CD4-positive, alpha-beta T cell treated with Interleukin-21 for 1 hour (primary cell): ENCODE results near the gene RASA1.
A peak's percentile ranks its signal among the peaks of the same experiment; 100 is the strongest.
"Not testable (repeated sequence)": the region's sequence is repeated elsewhere in the genome, so short reads cannot be mapped to it uniquely, and the experiment has no call there.

Experiments
- DNase-seq: peaks from one replicate; pipeline ENCODE4 v3.0.0-alpha.2; 2020

Gene RASA1

GRCh38 chr5:87267574-87268125 lies at the start of gene RASA1:
RASA1 (plus strand) TSS chr5:87267883; CDS start chr5:87268452, 569 bp downstream.
- DNase-seq, result peak; percentile 85

- no peak for DNase-seq
Measured at GRCh38 chr5:87229780-87230179, 37.9 kb upstream of the RASA1 start.

DNA sequence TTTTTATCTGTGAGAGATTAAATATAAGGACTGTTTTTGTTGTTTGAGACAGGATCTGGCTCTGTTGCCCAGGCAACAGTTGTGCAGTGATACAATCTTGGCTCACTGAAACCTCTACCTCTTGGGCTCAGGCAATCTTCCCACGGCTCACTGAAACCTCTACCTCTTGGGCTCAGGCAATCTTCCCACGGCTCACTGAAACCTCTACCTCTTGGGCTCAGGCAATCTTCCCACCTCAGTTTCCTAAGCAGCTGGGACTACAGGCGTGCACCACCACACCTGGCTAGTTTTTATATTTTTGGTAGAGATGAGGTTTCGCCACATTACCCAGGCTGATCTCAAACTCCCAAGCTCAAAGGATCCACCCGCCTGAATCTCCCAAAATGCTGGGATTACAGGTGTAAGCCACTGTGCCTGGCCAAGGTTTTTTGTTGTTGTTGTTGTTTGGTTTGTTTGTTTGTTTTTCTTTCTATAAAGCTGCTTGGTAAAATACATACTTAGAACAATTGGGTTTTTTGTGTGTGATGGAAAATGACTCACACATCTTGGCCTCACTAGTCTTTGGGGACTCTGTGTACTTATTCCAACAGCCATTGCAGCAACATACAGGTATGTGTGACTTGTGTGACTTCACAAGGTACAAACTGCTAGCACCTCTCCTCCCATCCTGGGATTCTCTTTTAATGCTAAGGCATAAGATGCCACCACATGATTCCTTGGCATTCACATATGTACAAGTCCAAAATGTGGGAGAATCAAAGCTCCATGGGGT lies 36.5 kb upstream of the RASA1 start:
- peak; percentile 22 for DNase-seq

GRCh38 chr5:87233143-87233542 lies 34.5 kb upstream of the RASA1 start:
- no peak for DNase-seq

GRCh38 chr5:87241555-87241954 lies 26.1 kb upstream of the RASA1 start:
- no peak for DNase-seq

DNA sequence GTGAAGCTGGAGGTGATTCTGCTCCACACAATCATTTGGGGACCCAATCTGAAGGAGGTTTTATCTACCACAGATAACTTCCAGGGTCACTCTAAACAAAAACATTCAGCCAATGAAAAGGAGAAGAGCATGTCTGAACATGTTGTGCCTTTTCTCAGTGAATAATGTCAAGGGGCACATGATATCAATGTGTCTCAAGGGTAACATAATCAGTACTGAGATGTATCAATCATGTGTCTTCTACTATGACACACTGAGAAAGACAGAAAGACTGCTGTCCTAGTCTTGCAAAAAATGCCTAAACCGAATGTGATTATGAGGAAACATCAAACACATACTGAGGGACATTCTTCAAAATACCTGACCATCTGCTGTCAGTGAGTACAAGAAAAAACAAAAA lies 25.4 kb upstream of the RASA1 start:
- no peak for DNase-seq

- DNase-seq, result no peak
Measured at GRCh38 chr5:87243161-87243844, 24.4 kb upstream of the RASA1 start.

GRCh38 chr5:87245451-87245850 lies 22.2 kb upstream of the RASA1 start:
- no peak for DNase-seq

GRCh38 chr5:87246061-87246460 lies 21.6 kb upstream of the RASA1 start:
- DNase-seq, result no peak

DNA sequence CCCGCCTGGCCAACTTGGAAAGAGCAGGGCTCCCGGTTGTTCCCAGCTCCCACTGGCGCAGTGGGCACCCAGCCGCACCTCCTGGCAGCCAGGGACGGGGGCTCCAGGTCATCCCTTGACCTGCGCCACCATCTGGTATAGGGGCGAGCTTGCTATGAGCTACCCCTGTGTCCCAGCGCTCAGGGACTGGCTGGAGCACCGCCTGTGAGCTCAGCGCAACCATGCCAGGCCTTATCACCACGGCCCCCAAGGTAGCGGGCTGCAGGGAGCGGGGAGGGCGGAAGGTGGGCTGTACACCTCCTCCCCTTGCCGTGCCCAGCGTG lies 15.4 kb upstream of the RASA1 start:
- no peak for DNase-seq

DNA sequence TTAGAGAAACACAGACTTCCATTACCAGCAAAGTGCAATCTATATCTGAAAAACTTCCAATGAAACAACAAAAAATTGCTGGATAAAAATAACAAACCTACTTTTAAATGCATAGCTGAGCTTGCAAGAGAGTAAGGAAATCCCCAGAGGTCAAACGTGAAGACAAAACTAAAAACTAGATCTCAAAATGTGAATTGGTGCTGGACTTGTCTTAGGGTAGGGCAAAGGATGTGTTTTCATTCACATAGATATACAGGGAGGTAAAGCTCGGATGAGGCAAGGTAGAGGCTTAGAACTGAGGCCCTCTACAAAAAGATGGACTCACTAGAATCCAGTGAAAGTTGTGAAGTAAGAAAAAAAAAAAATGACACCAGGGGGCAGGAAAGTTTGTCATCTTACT lies 13.6 kb upstream of the RASA1 start:
- DNase-seq, result no peak

- DNase-seq, result no peak
Measured at GRCh38 chr5:87258507-87258906, 9.2 kb upstream of the RASA1 start.

DNA sequence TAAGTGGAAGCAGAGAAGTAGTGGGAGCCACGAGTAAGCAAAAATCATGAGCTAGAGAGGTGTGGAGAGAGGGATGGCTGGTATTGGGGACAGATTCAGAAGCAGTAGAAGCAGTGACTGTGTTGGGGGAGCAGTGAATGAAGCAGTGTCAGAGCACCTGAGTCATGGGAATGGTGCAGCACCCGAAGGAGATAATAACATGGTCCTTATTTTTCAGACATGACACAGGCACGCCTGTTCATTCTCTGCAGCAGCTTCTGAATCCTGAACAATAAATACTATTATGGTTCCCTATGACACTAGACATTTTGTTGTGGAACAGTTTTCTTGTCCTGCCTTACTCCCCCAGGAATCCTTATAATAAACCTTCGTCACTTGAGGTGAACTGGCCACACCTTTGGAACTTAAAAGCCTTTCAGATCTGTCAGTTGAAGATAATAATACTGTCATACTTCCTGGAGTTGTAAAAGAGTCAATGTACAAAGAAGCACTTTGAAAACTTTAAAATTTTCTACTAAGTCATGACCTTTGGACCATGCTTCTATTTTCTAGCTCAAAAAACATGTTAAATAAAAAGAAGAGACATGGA lies 7.0 kb upstream of the RASA1 start:
- no peak for DNase-seq

DNA sequence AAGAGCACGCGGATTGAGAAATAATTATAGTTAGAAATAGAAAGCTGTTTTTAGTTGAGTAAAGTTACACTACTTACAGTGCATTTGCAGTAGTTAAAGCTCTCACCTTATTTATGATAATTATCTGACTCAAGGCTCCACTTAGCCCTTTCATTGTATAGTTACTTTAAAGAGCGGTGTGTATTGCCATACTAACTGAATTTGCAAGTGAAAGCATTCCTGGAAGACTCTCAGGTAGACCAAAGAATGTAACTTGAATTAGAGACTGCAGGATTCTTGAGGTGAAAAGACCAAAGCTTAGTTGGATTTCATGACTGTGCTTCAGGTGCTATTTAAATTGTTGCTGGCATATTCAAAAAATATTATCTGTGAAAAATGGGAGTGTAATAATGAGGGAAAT lies 4.2 kb upstream of the RASA1 start:
- DNase-seq, result no peak

GRCh38 chr5:87266914-87267573 lies 639 bp upstream of the RASA1 start:
- DNase-seq, result no peak

- no peak for DNase-seq
Measured at GRCh38 chr5:87268126-87268969, 665 bp downstream of the RASA1 start.

- DNase-seq, result no peak
Measured at GRCh38 chr5:87268970-87269377, 1.3 kb downstream of the RASA1 start.

DNA sequence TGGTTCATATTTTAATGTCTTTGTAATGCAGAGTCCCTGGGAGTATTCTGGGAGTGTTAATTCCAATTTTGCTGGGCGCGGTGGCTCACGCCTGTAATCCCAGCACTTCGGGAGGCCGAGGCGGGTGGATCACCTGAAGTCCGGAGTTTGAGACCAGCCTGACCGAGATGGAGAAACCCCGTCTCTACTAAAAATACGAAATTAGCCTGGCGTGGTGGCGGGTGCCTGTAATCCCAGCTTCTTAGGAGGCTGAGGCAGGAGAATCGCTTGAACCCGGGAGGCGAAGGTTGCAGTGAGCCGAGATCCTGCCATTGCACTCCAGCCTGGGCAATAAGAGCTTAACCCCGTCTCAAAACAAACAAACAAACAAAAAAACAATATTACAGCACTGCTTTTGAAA lies 3.2 kb downstream of the RASA1 start:
- DNase-seq, result not testable (repeated sequence)

DNA sequence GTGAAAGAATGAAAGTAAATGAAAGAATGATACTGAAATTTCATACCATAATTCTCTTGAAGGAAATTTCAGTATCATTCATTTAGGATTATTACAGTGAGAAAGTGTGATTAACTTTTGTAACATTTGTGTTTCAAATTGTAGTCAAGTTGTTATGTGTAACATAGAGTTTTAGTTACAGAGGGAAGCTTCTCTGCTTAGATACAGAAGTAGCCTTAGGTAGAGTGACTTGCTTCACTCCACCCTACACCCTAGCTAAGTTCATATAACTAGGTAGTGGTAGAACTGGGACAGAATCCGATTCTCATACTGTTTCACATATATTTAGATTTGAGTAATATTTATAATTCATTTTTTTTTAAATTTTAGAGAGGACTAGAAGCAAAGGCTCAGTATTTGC lies 9.0 kb downstream of the RASA1 start:
- DNase-seq, result no peak

DNA sequence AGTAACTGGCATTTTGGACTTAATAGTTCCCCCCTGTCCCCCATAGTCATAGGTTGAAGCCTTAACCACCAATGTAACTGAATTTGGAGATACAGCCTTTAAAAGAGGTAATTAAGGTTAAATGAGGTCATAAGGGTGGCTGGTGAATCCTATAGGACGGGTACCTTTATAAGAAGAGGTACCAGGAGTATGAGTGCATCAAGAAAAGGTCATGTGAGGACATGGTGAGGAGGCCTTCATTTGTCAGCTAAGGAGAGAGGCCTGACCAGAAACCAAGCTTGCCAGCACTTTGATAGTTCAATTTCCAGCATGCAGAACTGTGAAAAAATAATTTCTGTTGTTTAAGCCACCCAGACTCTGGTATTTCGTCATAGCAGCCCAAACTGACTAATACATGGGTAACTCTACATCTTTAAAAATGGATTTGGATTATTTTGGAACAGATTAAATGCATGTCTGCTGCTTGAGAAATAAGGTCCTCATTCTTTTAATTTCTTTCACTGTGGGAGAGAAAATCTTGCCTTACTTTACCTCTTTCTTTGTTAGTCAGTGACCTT lies 9.7 kb downstream of the RASA1 start:
- no peak for DNase-seq

DNA sequence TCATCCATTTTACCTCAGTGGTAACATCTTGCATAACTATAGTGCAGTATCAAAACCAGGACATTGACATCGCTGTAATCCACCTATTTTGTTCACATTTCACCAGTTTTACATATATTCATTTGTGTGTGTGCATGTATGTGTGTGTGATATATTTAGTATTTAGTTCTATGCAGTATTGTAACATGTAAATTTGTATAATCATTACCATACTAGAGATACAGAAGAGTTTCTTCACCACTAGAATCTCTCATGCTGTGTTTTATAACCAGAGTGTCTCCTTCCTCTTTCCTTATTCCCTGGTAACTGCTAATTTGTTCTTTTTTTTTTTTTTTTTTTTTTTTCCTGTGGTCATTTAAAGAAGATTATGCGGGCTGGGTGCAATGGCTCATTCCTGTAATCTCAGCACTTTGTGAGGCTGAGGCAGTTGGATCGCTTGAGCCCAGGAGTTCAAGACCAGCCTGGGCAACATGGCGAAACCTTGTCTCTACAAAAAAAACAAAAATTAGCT lies 11.0 kb downstream of the RASA1 start:
- DNase-seq, result no peak

DNA sequence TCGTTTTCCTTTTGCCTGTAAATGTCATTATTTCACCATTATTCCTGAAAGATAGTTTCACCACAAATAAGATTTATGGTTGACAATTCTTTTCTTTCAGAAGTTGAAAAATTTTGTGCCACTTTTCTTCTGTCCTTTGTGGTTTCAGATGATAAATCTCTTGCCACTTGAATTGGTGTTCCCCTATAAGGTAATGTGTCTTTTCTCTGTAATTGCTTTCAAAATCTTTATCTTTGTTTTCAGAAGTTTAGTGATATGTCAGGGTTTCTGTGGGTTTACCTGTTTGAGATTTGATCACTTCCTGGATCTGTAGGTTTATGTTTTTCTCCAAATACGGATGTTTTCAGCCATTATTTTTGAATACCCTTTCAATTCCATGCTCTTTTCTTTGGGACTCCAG lies 14.6 kb downstream of the RASA1 start:
- peak; percentile 57 for DNase-seq
